HepG2 (cell line): ENCODE measurements around the gene NOVA2. TPM values are rescaled to one million over a fixed set of nuclear protein-coding genes. Genes with fewer than 3 reads are reported as not detected.

Experiments used
- GTF3A ChIP-seq: sonication (generic); formaldehyde crosslinking; conservative IDR thresholded peaks from 2 replicates; pipeline ENCODE4 v1.4.0; 2020; ENCODE audit warnings: mild to moderate bottlenecking, missing genetic modification reagents
- RAD21 ChIP-seq: fragments of 450-650 bp; formaldehyde crosslinking; IDR thresholded peaks from 2 replicates; pipeline ENCODE4 v1.5.0; 2020; ENCODE audit warnings: mild to moderate bottlenecking
- SAP130 ChIP-seq: IDR thresholded peaks from 2 replicates; pipeline ENCODE4 v1.6.1; 2016; ENCODE audit warnings: low read depth
- SMAD9 ChIP-seq: sonication (generic); formaldehyde crosslinking; IDR thresholded peaks from 2 replicates; pipeline ENCODE4 v1.5.1; 2020; ENCODE audit warnings: mild to moderate bottlenecking, missing genetic modification reagents
- SRF ChIP-seq: IDR thresholded peaks from 2 replicates; pipeline ENCODE4 v1.6.1; 2011; ENCODE audit warnings: mild to moderate bottlenecking, low read depth, low read length, moderate library complexity
- ZKSCAN8 ChIP-seq: IDR thresholded peaks from 2 replicates; pipeline ENCODE4 v1.6.1; 2016; ENCODE audit warnings: borderline replicate concordance, missing genetic modification reagents, missing compliant biosample characterization
- ZNF121 ChIP-seq: sonication (generic); formaldehyde crosslinking; IDR thresholded peaks from 2 replicates; pipeline ENCODE4 v1.5.0; 2020; ENCODE audit warnings: mild to moderate bottlenecking, missing genetic modification reagents
- ZNF788 ChIP-seq: sonication (generic); formaldehyde crosslinking; IDR thresholded peaks from 2 replicates; pipeline ENCODE4 v1.5.0; 2020; ENCODE audit warnings: mild to moderate bottlenecking, missing genetic modification reagents, borderline replicate concordance
- ZNF790 ChIP-seq: sonication (generic); formaldehyde crosslinking; IDR thresholded peaks from 2 replicates; pipeline ENCODE4 v1.8.0; 2022; ENCODE audit warnings: missing genetic modification reagents, mild to moderate bottlenecking, borderline replicate concordance
- polyA plus RNA-seq, 8 experiments: library from polyadenylated mRNA; depleted of rRNA in 3 of 8; stranded (reverse) in 7 of 8; unstranded in 1 of 8; fragments of >200 nt; fragmentation: Illumina TruSeq in 4 of 8; extraction: Trizol in 4 of 8; gene quantifications; 2 replicates each; pipeline versions ENCODE4 v1.2.1 to v1.2.3, GENCODE V29; 2011 to 2016; ENCODE audit warnings: low read depth in 4 of 8, missing spikeins in 1 of 8, mixed read lengths in 1 of 8; ENCODE audit not compliant: insufficient read depth in 1 of 8
- total RNA-seq, 5 experiments: library from RNA; depleted of rRNA; stranded (reverse); fragments of >200 nt; fragmentation: Illumina TruSeq; extraction: Trizol; gene quantifications; 2 replicates each; pipeline ENCODE4 v1.2.3, GENCODE V29; 2016; ENCODE audit warnings: low read depth in 1 of 5
- TF ChIP-seq, protein P1 (sequence below), 2 experiments: fragments of 450-650 bp in 1 of 2; sonication (generic) in 1 of 2; formaldehyde crosslinking in 1 of 2; IDR thresholded peaks; 2 replicates each; pipeline versions ENCODE4 v1.6.1 to v1.8.0; 2016 to 2022; ENCODE audit warnings: antibody characterized with exemption in 1 of 2, mild to moderate bottlenecking in 1 of 2, missing genetic modification reagents in 1 of 2
- TF ChIP-seq, protein P2 (sequence below): sonication (generic); formaldehyde crosslinking; IDR thresholded peaks from 2 replicates; pipeline ENCODE4 v1.4.0; 2020; ENCODE audit warnings: mild to moderate bottlenecking, missing genetic modification reagents
- TF ChIP-seq, protein P3 (sequence below): fragments of 450-650 bp; IDR thresholded peaks from 2 replicates; pipeline ENCODE4 v1.6.1; 2016
- TF ChIP-seq, protein P4 (sequence below): sonication (generic); formaldehyde crosslinking; IDR thresholded peaks from 2 replicates; pipeline ENCODE4 v1.5.0; 2020; ENCODE audit warnings: missing genetic modification reagents

The NOVA2 gene
- total and polyA plus RNA-seq, 2 of the 13 experiments (the other 11 are each of a cell fraction or from before 2014, with no cell fraction given): not detected

DNA sequence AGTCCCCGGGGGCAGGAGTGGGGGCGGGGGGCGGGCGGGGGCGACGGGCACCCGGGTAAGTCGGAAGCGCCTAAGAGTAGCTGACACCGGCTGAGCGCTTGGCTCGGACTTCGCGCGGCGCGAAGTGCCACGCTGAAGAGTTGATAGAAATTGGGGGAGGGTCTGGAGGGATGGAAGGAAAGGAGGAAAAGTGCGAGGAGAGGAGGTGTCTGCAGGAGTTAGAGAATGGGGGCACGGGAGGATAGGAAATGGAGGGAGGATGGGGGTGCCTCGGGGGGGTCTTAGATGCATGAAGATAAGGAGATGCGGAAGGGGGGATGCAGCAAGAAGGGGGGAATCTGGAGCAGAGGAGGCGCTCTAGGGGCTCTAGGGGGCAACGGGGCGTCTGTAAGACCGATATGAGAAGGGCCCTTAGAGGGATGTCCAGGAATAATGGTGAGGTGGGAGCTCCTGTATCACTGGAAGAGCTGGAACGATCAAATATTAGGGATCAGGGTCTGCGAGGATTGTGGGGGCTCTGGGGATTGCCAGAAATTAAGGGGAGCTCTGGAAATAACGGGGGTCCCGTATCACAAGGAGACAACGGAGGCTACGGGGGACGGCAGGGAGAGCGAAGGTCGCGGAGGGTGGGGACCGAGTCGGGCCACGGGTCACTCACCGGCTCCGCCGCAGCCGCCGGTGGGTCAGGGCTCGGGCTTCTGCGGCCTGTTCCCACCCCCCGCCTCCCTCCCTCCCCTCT lies 71.6 kb downstream of the NOVA2 start, which contains the start of gene MYPOP (continued):
- TF ChIP-seq, protein P1, sequence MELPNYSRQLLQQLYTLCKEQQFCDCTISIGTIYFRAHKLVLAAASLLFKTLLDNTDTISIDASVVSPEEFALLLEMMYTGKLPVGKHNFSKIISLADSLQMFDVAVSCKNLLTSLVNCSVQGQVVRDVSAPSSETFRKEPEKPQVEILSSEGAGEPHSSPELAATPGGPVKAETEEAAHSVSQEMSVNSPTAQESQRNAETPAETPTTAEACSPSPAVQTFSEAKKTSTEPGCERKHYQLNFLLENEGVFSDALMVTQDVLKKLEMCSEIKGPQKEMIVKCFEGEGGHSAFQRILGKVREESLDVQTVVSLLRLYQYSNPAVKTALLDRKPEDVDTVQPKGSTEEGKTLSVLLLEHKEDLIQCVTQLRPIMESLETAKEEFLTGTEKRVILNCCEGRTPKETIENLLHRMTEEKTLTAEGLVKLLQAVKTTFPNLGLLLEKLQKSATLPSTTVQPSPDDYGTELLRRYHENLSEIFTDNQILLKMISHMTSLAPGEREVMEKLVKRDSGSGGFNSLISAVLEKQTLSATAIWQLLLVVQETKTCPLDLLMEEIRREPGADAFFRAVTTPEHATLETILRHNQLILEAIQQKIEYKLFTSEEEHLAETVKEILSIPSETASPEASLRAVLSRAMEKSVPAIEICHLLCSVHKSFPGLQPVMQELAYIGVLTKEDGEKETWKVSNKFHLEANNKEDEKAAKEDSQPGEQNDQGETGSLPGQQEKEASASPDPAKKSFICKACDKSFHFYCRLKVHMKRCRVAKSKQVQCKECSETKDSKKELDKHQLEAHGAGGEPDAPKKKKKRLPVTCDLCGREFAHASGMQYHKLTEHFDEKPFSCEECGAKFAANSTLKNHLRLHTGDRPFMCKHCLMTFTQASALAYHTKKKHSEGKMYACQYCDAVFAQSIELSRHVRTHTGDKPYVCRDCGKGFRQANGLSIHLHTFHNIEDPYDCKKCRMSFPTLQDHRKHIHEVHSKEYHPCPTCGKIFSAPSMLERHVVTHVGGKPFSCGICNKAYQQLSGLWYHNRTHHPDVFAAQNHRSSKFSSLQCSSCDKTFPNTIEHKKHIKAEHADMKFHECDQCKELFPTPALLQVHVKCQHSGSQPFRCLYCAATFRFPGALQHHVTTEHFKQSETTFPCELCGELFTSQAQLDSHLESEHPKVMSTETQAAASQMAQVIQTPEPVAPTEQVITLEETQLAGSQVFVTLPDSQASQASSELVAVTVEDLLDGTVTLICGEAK (IDR thresholded peaks at IDR 0.05): no peak
- TF ChIP-seq, protein P1 (CRISPR knock-in tag; IDR thresholded peaks at IDR 0.05): 0 out of 2 replicates have a peak, but pooled peaks have one; percentile 31
- TF ChIP-seq ZNF121 (CRISPR knock-in tag) (no peak), SAP130 (CRISPR knock-in tag) (peak; percentile 17), SRF (no peak), RAD21 (CRISPR knock-in tag) (no peak), ZNF790 (CRISPR knock-in tag) (no peak), SMAD9 (CRISPR knock-in tag) (no peak), ZKSCAN8 (CRISPR knock-in tag) (no peak), GTF3A (CRISPR knock-in tag) (no peak), ZNF788 (CRISPR knock-in tag) (0 out of 2 replicates have a peak, but pooled peaks have one; percentile 23)
- TF ChIP-seq, protein P2, sequence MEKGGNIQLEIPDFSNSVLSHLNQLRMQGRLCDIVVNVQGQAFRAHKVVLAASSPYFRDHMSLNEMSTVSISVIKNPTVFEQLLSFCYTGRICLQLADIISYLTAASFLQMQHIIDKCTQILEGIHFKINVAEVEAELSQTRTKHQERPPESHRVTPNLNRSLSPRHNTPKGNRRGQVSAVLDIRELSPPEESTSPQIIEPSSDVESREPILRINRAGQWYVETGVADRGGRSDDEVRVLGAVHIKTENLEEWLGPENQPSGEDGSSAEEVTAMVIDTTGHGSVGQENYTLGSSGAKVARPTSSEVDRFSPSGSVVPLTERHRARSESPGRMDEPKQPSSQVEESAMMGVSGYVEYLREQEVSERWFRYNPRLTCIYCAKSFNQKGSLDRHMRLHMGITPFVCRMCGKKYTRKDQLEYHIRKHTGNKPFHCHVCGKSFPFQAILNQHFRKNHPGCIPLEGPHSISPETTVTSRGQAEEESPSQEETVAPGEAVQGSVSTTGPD: 0 out of 2 replicates have a peak, but pooled peaks have one; percentile 38
- TF ChIP-seq, protein P3, sequence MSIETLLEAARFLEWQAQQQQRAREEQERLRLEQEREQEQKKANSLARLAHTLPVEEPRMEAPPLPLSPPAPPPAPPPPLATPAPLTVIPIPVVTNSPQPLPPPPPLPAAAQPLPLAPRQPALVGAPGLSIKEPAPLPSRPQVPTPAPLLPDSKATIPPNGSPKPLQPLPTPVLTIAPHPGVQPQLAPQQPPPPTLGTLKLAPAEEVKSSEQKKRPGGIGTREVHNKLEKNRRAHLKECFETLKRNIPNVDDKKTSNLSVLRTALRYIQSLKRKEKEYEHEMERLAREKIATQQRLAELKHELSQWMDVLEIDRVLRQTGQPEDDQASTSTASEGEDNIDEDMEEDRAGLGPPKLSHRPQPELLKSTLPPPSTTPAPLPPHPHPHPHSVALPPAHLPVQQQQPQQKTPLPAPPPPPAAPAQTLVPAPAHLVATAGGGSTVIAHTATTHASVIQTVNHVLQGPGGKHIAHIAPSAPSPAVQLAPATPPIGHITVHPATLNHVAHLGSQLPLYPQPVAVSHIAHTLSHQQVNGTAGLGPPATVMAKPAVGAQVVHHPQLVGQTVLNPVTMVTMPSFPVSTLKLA: no peak
- TF ChIP-seq, protein P4, sequence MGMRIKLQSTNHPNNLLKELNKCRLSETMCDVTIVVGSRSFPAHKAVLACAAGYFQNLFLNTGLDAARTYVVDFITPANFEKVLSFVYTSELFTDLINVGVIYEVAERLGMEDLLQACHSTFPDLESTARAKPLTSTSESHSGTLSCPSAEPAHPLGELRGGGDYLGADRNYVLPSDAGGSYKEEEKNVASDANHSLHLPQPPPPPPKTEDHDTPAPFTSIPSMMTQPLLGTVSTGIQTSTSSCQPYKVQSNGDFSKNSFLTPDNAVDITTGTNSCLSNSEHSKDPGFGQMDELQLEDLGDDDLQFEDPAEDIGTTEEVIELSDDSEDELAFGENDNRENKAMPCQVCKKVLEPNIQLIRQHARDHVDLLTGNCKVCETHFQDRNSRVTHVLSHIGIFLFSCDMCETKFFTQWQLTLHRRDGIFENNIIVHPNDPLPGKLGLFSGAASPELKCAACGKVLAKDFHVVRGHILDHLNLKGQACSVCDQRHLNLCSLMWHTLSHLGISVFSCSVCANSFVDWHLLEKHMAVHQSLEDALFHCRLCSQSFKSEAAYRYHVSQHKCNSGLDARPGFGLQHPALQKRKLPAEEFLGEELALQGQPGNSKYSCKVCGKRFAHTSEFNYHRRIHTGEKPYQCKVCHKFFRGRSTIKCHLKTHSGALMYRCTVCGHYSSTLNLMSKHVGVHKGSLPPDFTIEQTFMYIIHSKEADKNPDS (CRISPR knock-in tag): no peak
